ENCODE measurements around the gene TOP3B.

DNA sequence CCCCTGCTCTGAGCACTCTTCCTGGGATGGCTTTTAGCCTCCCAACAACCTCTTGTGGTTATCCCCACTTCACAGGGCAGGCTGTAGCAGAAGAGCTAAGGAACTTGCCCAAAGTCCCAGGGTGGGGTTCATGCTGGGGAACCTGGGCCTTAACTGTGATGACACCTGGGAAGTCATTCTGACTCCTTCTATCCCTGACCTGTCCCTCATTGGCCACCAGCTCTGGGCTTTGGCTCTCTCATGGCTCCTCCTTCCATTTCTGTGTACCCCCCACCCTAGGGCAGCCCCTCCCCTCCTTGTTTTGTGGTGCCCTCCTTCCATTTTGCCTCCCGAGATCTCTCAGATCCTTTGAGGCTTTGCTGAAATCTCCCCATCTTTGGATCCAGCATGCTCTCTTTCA lies 32.6 kb downstream of the TOP3B start:
- no peak for TF ChIP-seq CREB5 (CRISPR knock-in tag; IDR thresholded peaks at IDR 0.05; ENCODE audit: low read depth)
- TF ChIP-seq PATZ1 (CRISPR knock-in tag; IDR thresholded peaks at IDR 0.05; ENCODE audit: borderline replicate concordance): no peak
- no peak for TF ChIP-seq SNAI2 (CRISPR knock-in tag; IDR thresholded peaks at IDR 0.05)
- no peak for TF ChIP-seq ZNF70 (CRISPR knock-in tag; IDR thresholded peaks at IDR 0.05)
- no peak for TF ChIP-seq ZC3H10 (CRISPR knock-in tag; IDR thresholded peaks at IDR 0.05)
- TF ChIP-seq ZFP3 (CRISPR knock-in tag; IDR thresholded peaks at IDR 0.05): no peak

All from SK-N-SH treated with all-trans-retinoic acid at 6 μM for 48 hours (cell line).